Hypothalamus (tissue), 51 donors: Measurements from ENCODE around the gene MON2.
"Not testable (repeated sequence)": the region's sequence is repeated elsewhere in the genome, so short reads cannot be mapped to it uniquely, and the experiment has no call there.

Source experiments
- DNase-seq, 51 donors: peaks; one replicate each; lab custom pipeline; 2025; lab: John Stamatoyannopoulos, UW

The MON2 gene

GRCh38 chr12:62543741-62544140 lies 77.1 kb downstream of the MON2 start:
- DNase-seq: no peak

GRCh38 chr12:62552906-62553556 lies 86.4 kb downstream of the MON2 start:
- DNase-seq: no peak

GRCh38 chr12:62559366-62559765 lies 92.7 kb downstream of the MON2 start:
- not testable (repeated sequence) for DNase-seq

GRCh38 chr12:62562846-62563245 lies 96.2 kb downstream of the MON2 start:
- peak in 1 of 51 donors; percentile 4 for DNase-seq

DNA sequence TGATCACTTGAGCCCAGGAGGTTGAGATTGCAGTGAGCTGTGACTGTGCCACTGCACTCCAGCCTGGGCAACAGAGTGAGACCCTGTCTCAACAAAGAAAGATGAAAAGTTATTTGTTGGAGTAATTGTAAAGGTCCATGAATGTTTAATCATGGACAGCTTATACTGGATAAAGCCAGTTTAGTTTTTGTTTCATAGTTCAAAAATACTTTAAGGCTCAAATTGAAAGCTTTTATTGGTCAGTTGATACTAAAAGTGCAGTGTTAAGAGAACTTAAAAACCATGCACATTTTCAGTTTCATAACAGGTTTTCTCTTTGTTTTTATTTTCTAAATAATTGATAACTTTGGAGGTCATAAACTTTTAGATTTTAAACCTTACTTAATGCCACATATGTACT lies 108.4 kb downstream of the MON2 start:
- no peak for DNase-seq

DNA sequence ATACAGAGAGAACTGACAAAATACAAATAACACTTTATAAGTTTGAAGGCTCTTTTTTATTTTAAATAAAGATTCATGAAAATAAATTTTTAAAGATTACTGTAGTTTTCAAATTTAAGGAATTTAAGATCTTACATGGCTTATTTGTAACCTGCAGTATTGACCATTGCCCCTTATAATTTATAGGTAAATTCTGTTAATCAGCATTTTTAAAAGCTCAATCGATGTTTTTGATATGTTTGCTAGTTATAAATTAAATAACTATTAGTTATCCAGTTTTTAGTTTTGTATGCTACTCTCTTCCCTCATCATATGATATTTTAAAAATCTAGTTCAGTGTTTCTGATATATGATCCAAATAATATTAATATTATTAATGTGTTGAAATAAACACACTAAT lies 109.9 kb downstream of the MON2 start:
- no peak for DNase-seq

GRCh38 chr12:62578726-62579125 lies 112.1 kb downstream of the MON2 start:
- DNase-seq: no peak

GRCh38 chr12:62581288-62582064 lies 114.8 kb downstream of the MON2 start:
- DNase-seq: peak in 2 of 51 donors; percentile 5 to 43

- DNase-seq: no peak
These were observed 115.4 kb downstream of the MON2 start for GRCh38 chr12:62582065-62582366.

DNA sequence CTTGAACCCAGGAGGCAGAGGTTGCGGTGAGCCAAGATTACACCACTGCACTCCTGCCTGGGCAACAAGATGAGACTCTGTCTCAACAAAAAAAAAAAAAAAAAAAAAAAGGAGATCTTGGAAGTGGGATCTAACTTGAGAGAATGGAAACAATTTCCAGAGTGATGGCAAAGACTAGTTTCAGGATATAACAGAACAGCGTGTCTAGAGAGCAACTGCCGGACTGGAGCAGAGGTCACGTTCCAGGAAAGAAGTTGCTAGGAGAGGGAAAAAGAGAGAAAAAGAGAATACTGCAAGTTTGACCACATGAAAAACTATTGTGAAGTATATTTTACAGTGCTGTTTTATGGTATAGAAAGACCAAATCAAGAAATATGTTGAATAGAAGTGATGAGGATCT lies 118.0 kb downstream of the MON2 start:
- DNase-seq: no peak

DNA sequence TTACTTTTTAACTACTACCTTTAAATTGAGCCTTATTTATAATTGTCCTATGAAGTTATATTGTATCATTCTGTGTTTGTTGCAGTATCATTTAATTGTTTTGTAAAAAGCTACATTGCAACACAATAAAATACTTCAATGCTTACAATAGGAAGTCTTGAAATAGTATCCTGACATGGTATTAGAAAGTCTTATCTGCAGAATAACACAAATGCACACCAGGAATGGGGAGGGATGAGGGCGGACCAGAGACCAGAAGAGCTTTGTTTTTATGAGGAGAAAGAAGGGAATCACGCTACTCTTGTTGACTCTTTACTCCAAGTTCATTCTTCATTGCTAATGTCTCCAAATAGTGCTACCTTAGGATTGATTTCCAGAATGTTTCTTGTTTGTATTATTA lies 120.2 kb downstream of the MON2 start:
- DNase-seq: no peak

GRCh38 chr12:62588916-62589315 lies 122.3 kb downstream of the MON2 start:
- DNase-seq: no peak

DNA sequence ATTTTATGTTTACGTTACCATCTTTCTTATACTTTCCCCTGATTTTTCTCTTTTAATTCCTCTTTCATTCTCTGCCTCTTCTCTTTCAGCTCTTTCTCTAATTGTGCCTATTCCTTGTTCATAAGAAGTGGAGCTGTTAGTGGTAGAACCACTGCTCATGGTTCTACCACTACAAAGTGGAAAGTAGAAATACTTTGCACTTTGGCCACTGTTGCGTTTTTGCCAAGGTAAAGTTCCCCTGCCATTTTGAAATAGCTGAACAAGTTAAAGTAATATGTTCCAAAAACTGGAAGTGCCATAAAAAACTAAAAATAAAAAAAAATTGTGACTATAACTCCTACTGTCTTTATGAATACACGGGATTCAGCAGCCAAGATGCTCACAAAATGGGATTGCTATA lies 130.6 kb downstream of the MON2 start:
- DNase-seq: no peak

DNA sequence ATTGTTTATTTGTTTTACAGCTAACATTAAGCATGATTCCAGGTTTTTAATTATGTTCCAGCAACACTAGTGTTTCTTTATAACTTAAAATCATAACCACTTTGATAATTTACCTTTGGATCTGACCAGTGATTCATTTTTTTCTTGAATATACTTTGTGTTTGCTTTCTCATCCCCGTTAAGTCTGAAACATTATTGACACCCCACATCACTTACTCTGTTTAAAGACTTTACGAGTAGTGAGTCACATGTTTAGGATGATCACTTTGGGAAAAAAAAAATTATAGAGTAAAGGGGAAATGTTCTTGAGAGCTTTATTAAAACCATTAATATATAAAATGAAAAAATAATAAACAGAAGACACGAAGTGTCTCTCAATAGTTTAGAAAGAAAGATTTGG lies 132.2 kb downstream of the MON2 start:
- no peak for DNase-seq

- DNase-seq: no peak
These were observed 133.3 kb downstream of the MON2 start for GRCh38 chr12:62599854-62600437.

DNA sequence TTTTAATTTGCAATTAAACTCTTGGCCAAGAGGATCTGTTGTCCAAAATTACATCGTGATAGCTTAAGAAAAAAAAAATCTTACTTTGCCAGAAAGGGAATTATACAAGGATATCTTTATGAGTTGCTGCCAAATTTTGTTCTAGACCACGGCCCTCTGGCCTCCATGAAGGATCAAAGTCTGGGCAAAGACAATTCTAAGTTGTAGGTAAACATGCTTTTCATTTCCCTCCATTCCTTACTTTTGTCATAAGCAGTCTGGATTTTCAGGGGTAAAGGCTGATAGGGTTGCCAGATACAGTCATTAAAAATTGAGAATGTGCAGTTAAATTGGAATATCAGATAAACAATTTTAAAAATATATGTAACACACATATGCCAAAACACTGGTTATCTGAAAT lies 135.1 kb downstream of the MON2 start:
- DNase-seq: no peak

- DNase-seq: peak; percentile 66 to 98 (median 83)
These were observed 135.8 kb downstream of the MON2 start for GRCh38 chr12:62602255-62603060.

DNA sequence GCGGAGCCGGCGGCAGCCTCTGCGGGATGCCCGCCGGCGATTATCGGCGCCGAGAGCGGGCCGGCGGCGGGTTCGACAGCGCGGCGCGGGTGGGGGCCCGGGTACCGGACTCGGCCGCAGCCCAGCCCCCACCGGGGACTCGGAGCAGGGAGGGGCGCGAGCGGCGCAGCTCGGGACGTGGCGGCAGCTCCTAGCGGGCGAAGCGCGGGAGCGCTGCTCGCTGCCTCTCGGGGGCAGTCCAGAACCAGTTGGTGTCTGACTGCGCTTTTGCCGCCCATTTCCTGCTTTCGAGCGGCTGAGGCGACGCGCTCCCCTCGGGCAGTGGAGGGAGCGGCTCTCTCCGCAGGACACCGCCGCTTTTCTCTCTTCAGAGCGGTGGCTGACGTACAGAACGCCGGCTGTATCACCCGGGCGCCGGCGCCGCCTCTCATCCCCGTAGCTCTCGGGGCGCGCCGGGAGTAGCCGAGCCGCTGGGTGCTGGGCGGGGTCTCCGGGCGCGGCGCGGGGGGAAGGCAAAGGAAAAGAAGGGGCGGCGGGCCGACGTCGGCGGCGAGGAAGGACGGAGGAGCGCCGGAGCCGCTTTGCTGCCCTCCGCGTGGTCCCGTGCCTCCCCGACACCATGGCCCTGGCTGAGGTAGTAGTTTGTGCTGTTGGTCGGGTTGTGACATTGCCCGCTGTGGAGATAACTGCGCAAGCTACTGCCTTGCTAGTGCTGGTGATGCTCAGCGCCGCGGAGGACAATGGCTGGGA lies 136.6 kb downstream of the MON2 start:
- peak; percentile 52 to 96 (median 85) for DNase-seq

- DNase-seq: no peak
These were observed 137.1 kb downstream of the MON2 start for GRCh38 chr12:62603811-62604098.

- no peak for DNase-seq
These were observed 137.7 kb downstream of the MON2 start for GRCh38 chr12:62604373-62604772.

GRCh38 chr12:62604871-62605270 lies 138.2 kb downstream of the MON2 start:
- DNase-seq: no peak
